Measurements from ENCODE around the gene LRBA.

Gene LRBA

DNA sequence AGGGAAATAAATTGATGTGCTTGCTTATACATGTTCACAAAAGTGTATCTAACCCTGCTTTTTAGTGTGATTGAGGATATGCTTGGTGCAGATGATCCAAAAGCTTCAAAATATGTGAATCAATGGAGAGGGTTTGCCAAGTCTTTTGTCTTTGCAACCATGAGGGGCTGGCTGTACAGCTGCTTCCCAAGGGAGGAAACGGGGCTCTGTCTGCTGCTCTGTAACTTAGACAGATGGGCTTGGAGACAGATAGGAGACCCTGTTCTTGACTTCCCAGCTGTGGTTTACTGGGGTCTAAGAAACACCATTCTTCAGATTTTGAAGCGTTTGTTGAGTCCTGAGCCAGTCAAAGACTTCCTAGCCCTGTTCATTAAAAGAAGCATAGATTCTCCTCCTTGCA is 784.5 kb downstream of the LRBA start:
- DNase-seq, result no peak

DNA sequence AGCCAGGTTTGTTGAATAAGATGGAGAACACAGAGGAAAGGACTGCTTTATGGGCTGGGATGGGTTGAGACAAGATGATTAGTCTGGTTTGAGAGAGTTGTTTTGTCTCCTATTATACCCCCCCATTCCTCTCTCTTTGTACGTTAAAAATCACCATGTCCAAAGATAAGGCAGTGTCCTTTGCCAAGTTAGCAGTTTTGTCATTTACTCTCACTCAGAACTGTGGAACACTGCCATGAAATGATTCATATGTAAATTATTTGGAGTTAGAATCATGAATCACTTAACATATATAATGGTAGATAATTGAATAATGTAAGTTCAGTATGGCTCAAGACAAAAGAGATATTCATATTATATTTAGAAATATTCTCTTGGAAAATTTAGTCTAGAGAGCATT is 785.6 kb downstream of the LRBA start:
- no peak for DNase-seq

DNA sequence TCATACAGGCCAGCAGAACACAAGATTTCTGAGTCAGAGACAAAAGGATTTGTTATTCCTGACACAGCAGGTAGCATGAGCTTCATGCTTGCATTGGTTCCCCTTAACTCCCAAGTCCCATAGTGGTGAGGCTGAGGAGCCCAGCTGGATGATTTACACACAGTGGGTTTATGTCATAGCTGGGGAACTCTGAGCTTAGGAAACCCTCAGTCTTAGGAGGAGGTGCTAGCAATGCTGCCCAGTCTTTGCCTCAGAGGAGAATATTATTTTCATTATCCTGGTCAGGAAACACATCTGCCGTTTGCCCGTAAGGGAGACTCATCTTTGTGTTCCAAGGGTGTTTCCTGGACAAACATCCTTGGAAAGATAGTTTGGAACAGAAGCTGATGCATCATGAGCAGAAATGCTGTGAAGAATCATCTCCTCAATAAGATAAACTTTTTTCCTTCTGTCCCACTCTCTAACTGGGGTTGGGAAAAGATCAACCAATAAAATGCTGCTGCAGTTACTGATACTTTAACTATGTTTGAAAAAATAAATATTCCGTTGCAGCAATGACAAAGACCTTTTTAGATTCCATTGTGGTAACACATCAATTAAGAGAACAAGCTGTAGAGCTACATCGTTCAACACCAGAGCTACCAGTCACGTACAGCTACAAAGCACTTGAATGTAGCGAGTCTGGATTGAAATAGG is 790.0 kb downstream of the LRBA start:
- DNase-seq, result no peak

DNA sequence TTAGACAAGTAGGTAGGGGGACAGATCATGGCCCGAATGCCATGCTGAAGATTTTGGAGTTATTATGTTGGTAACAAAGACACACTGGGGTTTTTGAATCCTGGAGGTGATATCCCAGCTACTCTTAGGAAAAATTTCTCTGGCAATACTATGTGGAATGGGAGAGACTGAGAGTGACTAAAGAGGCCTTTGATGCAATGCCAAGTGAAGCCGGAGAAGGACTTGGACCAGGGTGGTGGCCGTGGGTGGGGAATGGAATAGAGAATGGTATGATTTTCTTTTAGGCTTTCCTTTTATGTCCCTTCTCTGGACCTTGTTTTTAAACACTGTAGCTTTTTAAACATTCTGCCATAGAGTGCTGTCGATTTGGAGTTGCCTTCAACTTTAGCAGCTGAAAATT is 795.2 kb downstream of the LRBA start:
- DNase-seq, result no peak

DNA sequence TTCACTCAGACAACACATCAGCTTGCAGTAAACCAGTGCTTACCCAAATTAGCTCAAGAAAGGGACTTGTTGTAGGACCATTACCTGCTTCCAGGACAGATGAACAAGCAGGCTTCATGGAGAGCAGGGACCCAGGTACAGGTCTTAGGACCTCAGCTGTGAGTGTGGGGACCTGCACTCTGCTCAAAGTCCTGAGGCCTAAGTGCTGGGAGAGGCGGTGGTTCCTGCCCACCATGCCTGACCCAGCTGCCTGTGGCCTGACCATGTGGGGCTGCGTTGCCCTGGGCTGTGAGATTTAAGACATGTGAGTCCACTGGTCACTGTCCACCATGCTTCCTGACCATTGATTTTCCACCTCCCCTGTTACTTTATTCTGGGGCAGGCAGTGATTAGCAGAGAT is 796.6 kb downstream of the LRBA start:
- DNase-seq, result no peak

DNA sequence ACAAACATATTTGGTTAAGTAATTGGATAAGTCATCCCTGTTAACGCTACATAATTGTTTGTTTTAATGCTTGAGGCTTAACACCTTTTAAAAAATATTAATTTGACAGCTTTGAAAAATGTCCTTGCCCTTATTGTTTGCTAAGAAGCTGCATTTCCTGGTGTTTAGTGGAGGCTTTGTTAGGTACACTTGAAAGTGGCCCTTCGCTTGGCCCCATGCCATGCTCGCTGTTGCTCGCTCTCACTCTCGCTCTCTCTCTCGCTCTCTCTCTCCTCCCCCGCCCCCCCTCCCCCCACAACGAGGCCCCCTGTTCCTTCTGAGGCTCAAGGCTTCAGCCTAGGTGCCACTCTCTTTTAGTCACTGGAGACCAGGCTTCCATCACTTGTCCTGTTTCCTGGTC is 797.3 kb downstream of the LRBA start:
- no peak for DNase-seq

DNA sequence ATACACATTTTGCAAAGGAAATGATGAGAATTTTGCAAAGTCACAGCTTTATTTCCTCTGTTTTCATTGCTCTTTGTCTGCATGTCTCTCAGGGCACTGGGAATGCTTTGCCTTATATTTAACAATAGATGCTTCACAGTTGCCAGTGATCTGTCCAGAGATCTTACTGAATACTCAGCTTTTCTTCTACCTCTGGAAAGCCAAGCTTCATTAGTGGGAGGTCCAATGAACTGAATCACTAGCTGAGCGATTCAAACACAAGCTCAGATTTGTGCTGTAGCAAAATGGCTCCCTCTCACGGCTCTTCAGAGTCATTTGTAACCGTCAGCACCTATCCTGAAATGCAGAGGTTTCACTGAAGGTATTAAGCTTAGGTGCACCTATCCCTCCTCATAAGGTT is 797.9 kb downstream of the LRBA start:
- no peak for DNase-seq

DNA sequence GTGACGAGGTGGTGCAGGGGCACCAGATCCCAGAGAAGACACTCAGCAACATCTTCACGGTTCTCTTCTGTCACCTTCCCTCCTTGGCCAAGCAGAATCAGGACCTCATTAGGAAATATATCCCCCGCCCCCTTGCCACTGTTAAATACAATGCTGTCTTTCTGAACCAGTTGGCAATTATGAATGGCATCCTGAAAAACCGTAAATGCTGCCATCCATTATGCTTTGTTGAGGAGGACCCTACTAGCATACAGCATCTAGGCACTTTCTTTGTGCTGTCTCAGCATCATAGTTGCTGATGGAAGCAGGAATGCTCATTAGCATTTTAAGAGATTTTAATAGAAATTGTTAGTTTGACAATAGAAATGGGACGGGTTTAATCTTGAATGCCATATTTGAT is 798.4 kb downstream of the LRBA start:
- no peak for DNase-seq

DNA sequence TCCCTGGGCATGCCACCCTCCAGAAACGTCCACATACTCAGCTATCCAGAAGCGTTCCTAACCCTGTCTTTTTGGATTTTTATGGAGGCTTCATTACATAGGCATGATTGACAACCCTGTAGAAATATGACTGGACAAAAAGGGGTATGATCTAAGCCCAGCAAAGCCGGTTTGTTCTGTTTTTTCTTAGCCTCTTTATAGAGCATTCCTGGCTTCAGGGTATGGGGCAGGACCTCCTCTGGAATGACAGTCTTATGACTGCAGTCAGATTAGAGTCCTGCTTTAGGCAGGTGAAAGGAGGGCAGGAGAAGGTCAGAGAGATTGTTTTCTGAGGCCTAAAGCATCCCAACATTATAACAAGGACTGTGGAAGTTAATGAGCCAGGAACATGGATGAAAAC is 799.5 kb downstream of the LRBA start:
- no peak for DNase-seq
